NCI-H1417 treated with DMSO at 0.1 percent for 48 hours (cell line): ENCODE data around the gene NRCAM.

Experiments
- DNase-seq: peaks from one replicate; lab custom pipeline; 2025; lab: John Stamatoyannopoulos, UW

Gene NRCAM

GRCh38 chr7:108459922-108460551 is 3.8 kb upstream of the NRCAM start:
- DNase-seq: peak; percentile 29

DNA sequence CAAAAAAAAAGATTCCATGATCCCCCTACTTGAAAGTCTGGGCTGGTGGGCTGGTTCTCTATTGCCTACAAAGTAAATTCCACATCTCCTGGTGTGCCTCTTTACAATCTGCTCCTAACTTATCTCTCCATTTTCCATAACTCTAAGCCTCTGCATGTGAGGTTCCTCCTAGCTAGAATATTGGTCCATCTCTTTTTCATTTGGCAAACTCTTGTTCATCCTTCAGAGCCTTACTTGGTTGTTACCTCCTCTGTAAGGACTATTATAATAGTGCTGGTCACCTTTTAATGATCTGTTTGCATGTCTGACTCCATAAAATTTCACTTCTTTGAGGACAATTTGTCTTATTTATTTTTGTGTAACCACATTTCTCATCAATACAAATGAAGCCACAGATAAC is 1.6 kb upstream of the NRCAM start:
- DNase-seq: no peak

GRCh38 chr7:108456845-108457540 is 757 bp upstream of the NRCAM start:
- no peak for DNase-seq

DNA sequence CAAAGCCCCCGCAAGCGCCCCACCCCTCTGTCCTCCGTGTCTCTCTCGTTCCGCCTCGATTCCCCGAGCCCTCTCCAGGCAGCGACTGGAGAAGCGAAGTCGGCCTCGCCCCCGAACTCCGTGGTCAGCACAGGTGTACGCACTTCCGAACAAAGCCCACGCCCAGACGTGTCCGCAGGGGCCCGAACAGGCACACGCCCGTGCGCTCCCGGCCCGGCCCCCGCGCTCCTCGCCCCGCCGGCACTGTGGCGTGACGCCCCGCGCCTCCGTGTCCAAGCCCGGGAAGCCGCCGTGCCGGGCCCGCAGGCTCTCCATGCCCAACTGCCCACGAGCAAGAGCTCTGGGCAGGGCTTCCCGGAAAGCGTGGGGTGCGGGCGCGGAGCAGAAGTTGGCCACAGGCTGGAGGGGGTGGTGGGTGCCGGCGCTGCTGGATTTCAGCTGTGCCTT is 662 bp downstream of the NRCAM start:
- no peak for DNase-seq

- DNase-seq: no peak
These were observed 1.3 kb downstream of the NRCAM start for GRCh38 chr7:108454674-108455550.

- no peak for DNase-seq
These were observed 1.9 kb downstream of the NRCAM start for GRCh38 chr7:108454317-108454673.

DNA sequence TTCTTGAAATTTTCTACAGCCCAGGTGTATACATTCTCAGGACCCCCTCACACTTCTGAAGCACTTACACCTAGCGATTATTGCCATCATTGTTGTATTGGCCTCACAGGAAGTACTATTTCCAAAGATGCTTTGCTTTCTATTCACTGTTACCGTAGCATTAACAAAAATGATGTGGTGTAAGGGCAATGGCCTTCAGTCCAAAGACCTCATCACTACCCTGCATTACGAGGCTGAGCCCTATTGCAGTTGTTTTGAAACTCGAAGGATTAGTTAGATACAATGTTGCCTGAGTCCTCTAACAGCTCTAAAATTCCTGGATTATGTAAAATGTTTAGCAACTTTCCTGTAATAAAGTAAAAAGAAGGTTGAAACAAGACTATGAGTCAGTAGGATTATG is 2.9 kb downstream of the NRCAM start:
- no peak for DNase-seq

DNA sequence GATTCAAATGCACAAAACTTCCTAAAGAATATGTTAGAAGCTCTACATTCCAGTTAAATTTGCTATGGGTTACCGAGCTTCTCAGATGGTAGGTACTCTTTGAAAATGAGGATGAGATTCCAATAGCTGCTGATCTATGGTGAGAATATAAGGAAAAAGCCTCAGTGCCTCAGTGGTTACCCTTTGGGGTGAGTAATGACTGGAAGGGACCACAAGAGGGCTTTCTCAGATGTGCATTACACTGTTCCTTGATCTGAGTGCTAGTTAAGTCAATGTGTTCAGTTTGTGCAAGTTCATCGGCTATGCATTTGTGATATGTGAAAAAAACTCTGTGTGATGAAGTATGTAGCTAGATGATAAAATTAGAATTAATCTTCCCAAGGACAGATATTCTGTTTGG is 3.5 kb downstream of the NRCAM start:
- no peak for DNase-seq

DNA sequence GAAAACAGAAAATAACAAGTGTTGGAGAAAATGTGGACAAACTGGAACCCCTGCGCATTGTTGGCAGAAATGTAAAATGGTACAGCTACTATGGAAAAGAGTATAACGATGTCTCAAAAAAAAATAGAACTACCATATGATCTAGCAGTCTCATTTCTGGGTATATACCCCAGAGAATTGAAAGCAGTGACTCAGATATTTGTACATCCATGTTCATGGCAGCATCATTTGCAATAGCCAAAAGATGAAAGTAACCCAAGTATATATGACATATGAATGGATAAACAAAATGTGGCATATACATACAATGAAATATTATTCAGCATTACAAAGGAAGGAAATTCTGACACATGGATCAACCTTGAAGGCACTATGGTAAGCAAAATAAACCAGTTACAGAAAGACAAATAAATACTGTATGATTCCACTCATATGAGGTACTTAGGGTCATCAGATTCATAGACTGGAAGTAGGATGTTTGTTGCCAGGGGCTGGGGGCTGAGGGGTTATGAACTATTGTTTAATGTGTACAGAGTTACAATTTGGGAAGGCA is 4.9 kb downstream of the NRCAM start:
- no peak for DNase-seq

DNA sequence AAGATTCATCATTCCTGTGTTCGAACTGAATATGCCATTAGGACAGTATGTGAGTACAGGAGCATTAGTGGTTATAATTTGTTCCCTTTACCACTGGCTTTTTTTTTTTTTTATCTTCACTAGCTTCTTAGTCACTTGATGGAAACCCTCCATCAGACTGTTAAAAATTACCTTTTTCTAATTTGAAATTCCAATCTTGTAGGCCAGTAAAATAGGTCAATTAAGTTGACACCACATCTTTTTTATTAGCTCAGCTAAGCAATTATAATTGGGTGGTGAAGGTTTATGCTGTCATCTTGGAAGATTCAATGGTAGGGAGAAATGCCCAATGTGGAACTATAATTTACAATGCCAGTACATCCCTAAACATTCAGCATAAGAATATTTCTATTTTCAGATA is 6.1 kb downstream of the NRCAM start:
- DNase-seq: no peak

DNA sequence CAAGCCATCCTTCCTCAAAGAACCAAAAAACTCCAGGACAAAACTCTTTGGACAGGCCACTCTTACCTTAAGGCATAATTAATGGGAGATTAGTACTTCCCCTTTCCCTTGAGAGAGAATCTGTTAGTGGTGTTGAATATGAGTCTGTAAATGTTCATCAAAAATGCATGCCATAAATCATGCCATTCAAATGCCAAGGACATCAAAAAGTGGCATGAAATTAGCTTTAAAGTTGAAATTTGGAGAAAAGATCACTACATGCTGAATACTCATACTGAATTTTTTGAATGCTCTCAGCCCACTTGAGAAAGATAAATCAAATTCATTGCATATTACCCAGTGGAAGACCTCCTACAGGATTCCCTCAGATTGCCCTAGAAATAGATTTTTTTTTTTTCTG is 6.7 kb downstream of the NRCAM start:
- DNase-seq: no peak

DNA sequence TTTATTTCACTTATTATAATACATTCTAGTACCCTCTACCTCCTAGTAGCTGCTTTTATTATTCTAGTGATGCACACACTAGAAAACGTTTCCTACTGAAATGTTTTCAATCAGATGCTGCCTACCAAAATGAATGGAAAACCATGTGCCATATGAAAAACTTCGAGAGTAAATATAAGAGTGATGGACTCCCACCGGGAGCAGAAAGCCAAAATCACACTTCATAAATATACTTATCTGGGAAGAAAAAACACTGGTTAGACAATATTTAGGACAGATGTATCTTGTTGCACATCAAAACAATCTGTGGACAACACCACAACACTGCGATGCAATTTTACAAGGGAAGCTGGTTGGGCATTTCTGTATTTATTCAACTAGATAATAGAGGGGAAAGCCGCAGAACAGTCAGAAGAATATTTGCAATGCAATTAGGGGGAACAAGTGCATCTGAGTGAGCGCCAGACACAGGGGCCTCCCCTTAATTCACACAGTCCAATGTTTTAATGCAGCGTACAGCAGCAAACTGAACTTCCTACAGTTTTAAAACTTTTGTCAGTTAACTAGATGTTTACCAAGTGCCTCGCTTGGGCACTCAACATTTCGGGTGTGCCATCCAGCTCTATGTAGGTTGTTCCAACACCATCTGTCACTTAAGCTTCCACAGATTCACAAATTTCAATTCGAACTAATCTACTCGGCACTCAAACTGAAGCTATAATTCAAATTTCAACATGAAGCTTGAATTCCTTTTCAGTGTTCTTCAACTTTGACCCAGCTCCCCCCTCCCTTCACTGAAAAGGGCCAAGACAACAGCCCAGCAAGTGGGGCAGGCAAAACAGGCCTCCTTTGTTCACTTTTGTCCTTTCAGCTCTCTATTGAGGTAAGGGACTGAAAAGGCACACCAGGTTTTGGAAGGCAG is 7.4 kb downstream of the NRCAM start:
- DNase-seq: peak; percentile 68

DNA sequence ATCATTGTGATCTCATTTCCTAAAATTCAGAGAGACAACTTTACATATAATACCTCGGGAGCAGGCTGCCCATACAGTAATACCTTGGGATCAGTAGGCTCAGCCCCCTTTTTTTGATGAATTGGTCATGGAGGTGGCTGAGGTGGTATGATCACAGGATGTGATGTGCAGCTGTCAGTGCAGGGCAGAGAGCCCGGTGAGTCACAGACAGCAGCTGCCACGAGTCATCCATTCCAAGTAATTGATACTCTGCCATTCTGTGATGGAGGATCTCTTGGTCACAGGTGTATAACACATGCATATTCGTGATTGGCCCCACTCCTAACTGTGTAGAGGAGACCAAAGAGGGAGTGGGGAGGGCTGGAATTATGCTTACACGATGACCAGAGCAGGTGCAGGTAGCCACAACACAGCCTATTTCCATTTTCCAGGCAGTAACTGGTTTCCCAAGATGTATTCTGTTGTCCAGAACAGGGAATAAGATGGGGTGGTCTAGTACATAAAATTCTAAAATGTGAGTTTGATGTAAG is 14.1 kb downstream of the NRCAM start:
- no peak for DNase-seq

DNA sequence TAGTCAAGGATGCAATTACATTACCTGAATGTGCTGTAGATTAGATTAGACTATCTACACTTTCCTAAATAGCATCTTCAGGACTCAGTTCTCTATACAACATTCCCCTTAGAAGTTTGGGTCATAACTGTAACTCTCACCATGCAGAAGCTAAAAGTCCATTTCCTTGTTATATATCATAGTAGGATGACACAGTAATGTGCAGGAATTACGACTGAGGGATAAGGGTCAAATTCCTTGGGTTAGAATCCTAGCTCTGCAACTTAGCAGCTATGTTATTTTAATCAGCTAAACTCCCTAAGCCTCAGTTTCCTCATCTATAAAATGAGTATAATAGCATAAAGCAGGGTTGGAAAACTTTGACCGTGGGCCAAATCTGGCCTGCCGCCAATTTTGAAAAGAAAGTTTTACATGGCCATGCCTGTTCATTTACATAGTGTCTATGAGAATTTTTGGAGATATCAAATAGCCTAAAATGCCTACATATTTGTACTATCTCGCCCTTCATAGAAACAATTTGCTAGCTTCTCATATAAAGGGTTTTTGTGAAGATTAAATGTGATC is 14.8 kb downstream of the NRCAM start:
- DNase-seq: no peak

- no peak for DNase-seq
These were observed 15.6 kb downstream of the NRCAM start for GRCh38 chr7:108440613-108441012.

DNA sequence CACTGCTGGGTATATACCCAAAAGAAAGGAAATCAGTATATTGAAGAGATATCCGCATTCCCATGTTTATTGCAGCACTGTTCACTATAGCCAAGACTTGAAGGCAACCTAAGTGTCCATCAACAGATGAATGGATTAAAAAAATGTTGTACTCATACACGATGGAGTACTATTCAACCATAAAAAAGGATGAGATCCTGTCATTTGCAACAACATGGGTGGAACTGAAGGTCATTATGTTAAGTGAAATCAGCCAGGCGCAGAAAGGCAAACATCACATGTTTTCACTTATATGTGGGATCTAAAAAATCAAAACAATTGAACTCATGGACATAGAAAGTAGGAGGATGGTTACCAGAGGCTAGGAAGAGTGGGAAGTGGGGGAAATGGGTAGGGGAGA is 19.3 kb downstream of the NRCAM start:
- no peak for DNase-seq

- no peak for DNase-seq
These were observed 22.2 kb downstream of the NRCAM start for GRCh38 chr7:108434010-108434409.

DNA sequence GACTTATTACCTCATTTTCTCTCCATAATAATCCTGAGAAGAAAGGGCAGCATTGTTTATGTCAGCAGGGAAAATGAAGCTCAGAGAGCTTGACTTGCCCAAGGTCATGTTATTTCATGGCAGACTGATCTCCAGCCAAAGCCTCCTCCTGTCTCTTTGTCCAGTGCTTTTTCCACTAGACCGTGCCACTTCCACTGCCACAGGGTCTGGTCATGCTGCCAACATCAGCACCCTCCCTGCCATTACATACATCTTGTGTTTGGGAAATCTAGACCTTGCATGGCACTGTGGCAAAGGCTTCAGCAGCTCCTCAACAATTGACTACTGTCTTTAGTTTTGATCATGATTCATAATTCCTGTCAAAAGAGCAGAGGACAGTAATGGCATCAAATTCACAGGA is 25.1 kb downstream of the NRCAM start:
- DNase-seq: no peak

GRCh38 chr7:108430664-108431063 is 25.6 kb downstream of the NRCAM start:
- no peak for DNase-seq

DNA sequence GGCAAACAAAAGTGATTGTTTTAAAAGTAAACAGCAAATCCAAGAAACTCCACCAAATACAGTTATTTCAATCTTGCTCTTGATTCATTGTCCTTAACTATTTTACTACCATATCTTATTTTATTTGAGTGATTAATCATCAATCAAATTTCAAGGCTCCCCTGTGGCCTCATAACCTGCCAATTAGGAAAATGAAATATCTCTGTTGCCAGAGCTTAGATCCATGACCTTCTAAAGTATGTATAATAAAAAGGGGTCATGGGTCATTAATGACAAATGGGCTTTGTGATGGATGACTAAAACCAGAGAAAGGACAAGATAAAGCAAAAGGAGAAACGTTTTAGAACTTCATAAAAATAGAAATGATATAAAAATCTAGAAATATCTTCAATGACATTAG is 28.5 kb downstream of the NRCAM start:
- DNase-seq: no peak

GRCh38 chr7:108425714-108426275 is 30.4 kb downstream of the NRCAM start:
- DNase-seq: no peak
